HG03575 (cell line): Measurements from ENCODE around the gene IER3.
"Not testable (repeated sequence)": the region's sequence is repeated elsewhere in the genome, so short reads cannot be mapped to it uniquely, and the experiment has no call there.

Experiments
- ATAC-seq: cut with Tn5 transposase; IDR thresholded peaks from one replicate; pipeline ENCODE4 v1.9.1; 2021; ENCODE audit not compliant: unreplicated experiment, insufficient number of reproducible peaks, low FRiP score; ENCODE audit errors: extremely low read depth

The IER3 gene

GRCh38 chr6:30769853-30770524 is 25.6 kb upstream of the IER3 start:
- ATAC-seq = no peak

DNA sequence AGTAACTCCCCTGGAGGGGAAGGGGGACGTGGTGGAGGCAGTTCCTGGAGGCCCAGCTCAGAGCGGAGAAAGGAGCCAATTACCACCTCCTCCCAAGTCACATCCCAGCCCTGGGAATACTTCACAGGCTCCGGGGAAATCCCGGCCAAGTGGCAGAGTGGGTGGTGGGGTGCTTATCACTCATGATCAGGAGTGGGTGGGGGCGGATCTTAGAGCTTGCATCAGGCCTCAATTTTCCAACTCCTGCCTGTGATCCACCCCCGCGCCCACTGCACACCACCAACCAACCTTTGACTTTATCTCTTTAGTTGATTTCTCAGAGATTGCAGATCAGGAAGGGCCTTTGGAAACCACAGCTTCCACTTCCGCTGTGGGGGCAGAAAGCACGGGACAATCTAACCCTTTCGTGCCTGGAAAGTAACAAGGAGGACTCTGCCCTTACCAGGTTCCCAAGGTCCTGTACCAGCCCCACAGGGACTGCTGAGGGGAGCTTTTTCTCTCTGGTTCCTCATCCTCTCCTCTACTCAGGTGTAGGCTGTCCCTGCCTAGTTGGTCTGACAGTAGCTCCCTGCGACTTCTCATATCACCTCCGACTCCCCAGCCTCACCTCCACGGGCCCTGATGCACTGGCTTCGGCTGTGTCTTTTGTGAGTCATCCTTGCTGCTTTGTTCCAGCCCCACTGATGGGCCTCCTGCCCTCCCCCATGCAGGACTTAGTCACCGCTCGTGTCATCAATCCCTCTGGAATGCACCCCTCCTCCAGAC is 24.9 kb upstream of the IER3 start:
- ATAC-seq = no peak

DNA sequence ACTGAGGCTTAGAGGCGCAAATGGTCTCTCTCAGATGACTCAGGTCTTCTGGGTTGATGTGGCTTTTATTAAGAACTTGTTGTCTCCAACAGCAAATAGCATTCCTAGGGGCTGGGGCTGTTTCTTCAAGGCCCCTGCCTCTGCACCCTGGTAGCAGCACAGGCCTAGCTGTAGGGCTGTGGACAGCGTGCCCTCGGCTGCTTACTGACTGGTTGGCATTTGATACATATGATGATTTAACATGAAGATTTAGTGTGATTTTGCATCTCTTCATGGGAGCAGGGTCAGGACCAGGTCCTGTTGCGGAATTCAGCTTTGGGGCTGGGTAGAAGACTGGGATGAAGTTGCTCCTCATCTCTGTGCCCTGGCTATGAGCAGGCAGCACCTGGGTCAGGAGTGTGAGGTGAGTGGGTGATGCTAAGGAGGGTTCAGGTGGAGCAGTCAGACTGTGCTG is 24.3 kb upstream of the IER3 start:
- ATAC-seq = no peak

- no peak for ATAC-seq
These were observed 23.6 kb upstream of the IER3 start for GRCh38 chr6:30767944-30768301.

DNA sequence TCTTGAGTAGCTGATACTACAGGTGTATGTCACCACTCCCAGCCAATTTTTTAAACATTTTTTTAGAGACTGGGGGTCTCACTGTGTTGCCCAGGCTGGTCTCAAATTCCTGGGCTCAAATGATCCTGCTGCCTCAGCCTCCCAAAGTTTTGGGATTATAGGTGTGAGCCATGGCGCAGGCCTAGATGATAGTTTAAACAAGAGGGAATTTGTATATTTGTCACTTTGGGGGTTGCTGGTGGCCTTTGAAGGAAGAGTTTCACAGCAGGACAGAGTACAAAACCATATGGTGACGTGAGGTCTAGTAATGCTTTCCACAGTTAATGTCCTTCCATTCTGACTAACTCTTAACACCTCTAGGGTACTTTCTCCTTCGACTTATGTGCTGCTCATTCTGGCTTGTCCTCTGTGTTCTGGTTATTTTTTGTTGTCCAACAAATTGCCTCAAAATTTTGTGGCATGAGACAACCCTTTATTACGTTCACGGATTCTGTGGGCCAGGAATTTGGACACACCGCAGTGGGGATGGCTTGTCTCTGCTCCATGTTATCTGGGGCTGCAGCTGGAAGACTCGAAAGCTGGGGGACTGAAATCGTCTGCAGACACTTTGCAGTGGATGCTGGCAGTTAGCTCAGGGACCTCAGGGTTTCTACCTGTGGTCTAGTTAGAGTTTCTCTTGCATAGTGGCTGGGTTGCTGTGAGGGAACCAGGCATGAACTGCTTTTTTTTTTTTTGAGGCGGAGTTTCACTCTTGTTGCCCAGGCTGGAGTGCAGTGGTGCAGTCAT is 23.0 kb upstream of the IER3 start:
- no peak for ATAC-seq

- ATAC-seq = no peak
These were observed 22.3 kb upstream of the IER3 start for GRCh38 chr6:30766461-30767157.

DNA sequence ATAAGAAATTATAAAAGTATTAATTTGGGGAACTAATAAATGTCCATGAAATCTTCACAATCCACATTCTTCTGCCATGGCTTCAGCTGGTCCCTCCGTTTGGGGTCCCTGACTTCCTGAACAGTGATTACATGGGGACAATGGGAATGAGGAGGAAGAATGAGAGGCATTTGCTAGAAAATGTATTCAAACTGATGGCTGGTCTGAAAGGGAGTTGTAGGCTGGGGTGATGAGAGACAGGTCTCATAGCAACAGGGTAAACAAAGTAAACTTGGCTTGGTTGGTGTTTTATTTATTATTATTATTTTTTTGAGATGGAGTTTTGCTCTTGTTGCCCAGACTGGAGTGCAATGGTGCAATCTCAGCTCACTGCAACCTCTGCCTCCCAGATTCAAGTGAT is 21.1 kb upstream of the IER3 start:
- ATAC-seq = not testable (repeated sequence)

DNA sequence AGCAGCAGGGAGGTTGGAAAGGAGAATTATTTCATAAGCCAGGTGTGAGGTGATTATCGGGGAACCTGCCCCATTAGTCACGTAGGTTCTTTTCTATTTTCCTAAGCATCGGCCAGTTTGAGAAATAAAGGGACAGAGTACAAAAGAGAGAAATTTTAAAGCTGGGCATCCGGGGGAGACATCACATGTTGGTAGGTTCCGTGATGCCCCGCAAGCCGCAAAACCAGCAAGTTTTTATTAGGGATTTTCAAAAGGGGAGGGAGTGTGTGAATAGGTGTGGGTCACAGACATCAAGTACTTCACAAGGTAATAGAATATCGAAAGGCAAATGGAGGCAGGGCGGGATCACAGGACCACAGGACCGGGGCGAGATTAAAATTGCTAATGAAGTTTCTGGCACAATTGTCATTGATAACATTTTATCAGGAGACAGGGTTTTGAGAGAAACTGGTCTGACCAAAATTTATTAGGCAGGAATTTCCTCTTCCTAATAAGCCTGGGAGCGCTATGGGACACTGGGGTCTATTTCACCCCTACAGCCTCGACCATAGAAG is 20.2 kb upstream of the IER3 start:
- ATAC-seq = not testable (repeated sequence)

GRCh38 chr6:30763618-30764489 is 19.5 kb upstream of the IER3 start:
- no peak for ATAC-seq

- ATAC-seq = no peak
These were observed 18.8 kb upstream of the IER3 start for GRCh38 chr6:30763155-30763617.

DNA sequence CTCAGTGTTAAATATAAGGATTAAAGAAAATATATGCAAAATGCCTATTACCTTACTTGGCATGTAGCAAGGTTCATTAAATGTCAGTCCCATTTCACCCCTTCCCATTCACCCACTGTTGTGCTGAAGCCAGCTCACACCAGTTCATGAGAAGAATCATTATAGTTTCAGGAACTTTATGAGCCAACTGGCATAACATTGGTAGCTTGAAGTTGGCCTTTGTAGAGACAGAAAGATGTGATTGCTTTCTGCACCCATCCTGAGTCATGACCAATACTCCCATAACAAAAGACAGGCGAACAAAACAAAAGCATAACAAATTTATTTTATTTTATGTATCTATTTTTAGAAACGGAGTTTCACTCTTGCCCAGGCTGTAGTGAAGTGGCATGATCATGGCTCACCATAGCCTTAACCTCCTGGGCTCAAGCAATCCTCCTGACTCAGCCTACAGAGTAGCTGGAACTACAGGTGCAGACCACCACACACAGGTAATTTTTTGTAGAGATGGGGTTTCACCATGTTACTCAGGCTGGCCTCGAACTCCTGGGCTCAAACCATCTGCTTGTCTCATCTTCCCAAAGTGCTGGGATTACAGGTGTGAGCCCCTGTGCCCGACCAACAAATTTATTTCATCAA is 17.6 kb upstream of the IER3 start:
- no peak for ATAC-seq

DNA sequence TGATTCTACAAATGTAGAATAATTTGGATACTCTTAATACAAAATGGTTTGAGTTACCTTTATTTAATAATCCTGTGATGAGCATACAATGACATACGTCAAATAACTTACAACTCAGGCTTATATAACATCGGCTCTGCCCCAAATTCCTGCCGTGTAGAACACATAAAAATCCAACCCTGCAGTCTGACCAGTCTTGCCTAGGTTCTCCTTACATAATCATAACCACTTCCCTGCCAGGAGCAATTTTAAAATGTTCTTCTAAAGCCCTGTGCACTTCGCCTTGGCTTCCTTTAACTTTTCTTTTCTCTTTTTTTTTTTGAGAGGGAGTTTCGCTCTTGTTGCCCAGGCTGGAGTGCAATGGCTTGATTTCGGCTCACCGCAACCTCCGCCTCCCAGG is 16.2 kb upstream of the IER3 start:
- ATAC-seq = no peak

DNA sequence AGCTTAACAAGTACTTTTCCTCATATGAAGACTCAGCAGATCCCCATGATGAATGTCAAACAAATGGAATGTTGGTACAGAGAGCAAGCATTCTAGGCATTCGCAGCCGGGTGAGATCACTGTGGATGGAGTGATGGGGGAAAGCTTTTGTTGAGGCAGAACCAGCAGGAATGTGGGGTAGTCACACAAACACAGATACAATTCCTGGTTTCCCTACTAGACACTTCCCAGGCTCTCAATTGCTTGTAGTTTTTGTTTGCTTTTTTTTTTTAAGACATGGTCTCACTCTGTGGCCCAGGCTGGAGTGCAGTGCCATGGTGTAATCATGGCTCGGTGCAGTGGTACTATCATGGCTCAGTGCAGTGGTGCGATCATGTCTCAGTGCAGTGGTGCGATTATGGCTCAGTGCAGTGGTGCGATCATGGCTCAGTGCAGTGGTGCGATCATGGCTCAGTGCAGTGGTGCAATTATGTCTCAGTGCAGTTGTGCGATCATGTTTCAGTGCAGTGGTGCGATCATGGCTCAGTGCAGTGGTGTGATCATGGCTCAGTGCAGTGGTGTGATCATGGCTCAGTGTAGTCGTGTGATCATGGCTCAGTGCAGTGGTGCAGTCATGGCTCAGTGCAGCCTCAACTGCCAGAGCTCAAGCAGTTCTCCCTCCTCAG is 15.4 kb upstream of the IER3 start:
- ATAC-seq = no peak

- ATAC-seq = no peak
These were observed 13.0 kb upstream of the IER3 start for GRCh38 chr6:30757261-30757904.

DNA sequence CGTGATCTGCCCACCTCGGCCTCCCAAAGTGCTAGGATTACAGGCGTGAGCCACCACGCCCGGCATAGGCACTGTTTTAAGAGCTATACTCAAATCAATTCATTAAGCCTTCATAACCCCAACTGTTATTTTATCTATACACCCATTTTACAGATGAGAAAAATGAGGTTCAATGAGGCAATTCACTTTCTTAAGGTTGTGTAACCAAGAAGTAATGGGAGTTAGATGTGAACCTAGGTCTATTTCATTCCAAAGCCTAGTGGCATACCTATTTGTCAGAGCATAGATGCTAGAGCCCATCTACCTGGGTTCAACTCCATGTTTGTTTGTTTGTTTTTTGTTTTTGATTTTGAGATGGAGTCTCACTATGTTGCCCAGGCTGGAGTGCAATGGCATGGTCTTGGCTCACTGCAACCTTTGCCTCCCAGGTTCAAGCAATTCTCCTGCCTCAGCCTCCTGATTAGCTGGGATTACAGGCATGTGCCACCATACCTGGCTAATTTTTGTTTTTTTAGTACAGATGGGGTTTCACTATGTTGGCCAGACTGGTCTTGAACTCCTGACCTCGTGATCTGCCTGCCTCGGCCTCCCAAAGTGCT is 12.2 kb upstream of the IER3 start:
- not testable (repeated sequence) for ATAC-seq

- no peak for ATAC-seq
These were observed 10.3 kb upstream of the IER3 start for GRCh38 chr6:30754631-30755030.
